ENCODE data around the gene GCK.

GCK gene

DNA sequence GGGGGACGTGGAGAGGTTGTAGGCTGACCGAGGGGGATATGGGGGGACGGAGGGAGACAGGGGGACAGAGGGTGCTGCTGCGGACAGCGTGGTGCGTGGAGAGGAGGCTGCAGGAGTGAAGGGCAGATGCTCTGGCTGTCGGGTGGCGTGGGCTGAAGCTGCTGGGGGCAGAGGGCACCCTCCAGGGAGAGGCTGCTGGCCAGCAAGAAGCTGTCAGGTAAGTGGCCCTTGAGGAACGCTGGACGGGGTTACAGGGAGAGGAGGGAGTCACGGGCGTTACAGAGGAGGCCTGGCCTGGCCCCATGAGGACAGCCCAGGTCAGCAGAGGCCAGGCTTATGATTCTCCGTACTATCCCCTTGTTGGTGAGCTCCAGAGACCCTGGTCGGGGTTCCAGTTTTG is 38.7 kb upstream of the GCK start:
- in situ Hi-C loops (cut with MboI; ENCODE audit: low sequenced_read_pairs, unreplicated experiment) = no loop called here
- DNase-seq (ENCODE audit: low spot score) = no peak
- TF ChIP-seq, protein P1, sequence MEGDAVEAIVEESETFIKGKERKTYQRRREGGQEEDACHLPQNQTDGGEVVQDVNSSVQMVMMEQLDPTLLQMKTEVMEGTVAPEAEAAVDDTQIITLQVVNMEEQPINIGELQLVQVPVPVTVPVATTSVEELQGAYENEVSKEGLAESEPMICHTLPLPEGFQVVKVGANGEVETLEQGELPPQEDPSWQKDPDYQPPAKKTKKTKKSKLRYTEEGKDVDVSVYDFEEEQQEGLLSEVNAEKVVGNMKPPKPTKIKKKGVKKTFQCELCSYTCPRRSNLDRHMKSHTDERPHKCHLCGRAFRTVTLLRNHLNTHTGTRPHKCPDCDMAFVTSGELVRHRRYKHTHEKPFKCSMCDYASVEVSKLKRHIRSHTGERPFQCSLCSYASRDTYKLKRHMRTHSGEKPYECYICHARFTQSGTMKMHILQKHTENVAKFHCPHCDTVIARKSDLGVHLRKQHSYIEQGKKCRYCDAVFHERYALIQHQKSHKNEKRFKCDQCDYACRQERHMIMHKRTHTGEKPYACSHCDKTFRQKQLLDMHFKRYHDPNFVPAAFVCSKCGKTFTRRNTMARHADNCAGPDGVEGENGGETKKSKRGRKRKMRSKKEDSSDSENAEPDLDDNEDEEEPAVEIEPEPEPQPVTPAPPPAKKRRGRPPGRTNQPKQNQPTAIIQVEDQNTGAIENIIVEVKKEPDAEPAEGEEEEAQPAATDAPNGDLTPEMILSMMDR (IDR thresholded peaks at IDR 0.05; ENCODE audit: borderline replicate concordance, control extremely low read depth, extremely low read depth, insufficient read depth, missing control alignments) = no peak

DNA sequence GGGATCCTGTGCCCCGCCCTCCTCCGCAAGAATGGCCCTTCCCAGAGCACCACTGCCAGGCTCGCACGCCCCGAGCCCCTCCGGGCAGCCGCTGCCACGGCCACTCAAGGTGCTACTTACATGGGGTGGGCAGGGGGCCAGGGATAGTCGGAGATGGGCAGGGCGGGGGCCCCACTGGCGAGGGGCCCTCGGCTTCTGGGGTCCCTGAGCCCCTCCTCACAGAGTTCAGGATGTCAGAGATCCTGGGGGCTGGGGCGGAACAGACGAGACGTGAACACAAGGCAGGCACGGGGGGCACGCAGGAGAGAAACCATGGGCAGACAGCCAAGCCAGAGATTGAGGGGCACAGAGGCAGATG is 37.1 kb upstream of the GCK start:
- TF ChIP-seq, protein P1 (IDR thresholded peaks at IDR 0.05; ENCODE audit: borderline replicate concordance, control extremely low read depth, extremely low read depth, insufficient read depth, missing control alignments) = no peak
- in situ Hi-C loops (cut with MboI; ENCODE audit: low sequenced_read_pairs, unreplicated experiment) = no loop called here
- DNase-seq (ENCODE audit: low spot score) = no peak

GRCh38 chr7:44225566-44226395 is 36.5 kb upstream of the GCK start:
- DNase-seq (ENCODE audit: low spot score) = no peak
- TF ChIP-seq, protein P1 (IDR thresholded peaks at IDR 0.05; ENCODE audit: borderline replicate concordance, control extremely low read depth, extremely low read depth, insufficient read depth, missing control alignments) = no peak
- in situ Hi-C loops (cut with MboI; ENCODE audit: low sequenced_read_pairs, unreplicated experiment) = no loop called here

- in situ Hi-C loops (cut with MboI; ENCODE audit: low sequenced_read_pairs, unreplicated experiment) = no loop called here
- no peak for DNase-seq (ENCODE audit: low spot score)
- TF ChIP-seq, protein P1 (IDR thresholded peaks at IDR 0.05; ENCODE audit: borderline replicate concordance, control extremely low read depth, extremely low read depth, insufficient read depth, missing control alignments) = no peak
These were observed 35.8 kb upstream of the GCK start for GRCh38 chr7:44224974-44225565.

DNA sequence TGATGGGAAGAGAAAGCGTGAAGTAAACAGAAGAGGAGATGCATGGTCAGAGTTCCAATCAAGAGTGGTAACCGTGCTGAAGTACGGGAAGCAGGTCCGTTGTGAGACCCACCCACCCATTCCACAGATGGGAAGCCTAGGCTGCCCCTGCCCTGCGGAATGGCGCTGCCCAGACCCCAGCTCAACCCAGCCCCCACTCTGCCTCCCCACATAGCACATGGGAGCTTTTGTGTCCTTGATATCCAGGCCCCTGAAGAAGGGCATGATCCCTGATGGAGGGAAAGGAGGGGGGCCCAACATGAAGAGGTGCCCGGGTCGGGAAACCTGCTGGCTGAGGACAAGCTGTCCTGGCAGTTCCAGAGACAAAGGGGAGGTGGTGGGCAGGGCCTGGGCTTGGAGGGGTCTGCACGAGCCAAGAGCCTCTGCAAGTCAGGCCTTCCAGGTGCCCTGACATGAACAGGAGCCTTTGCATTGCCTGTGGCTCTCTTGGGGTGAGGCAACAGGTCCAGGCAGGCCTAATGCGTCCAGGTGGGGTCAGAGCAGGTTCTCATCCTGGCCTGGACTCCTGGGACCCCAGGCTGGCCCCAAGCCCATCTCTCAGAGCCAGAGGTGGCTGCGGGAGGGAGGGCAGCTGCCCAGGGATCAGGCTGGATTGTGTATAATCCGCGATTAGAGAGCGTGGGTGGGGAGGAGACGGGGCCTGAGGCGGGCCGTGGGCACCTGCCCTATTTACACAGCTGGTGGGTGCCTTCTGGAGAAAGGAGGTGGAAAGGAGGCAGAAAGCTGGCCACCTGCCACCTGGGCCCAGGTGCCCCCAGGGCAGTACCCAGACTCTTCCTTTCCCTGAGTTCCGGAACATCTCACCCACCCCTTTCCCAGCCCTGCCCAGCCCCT is 35.1 kb upstream of the GCK start:
- in situ Hi-C loops (cut with MboI; ENCODE audit: low sequenced_read_pairs, unreplicated experiment) = no loop called here
- TF ChIP-seq, protein P1 (IDR thresholded peaks at IDR 0.05; ENCODE audit: borderline replicate concordance, control extremely low read depth, extremely low read depth, insufficient read depth, missing control alignments) = no peak
- DNase-seq (ENCODE audit: low spot score) = no peak

GRCh38 chr7:44223362-44224079 is 34.3 kb upstream of the GCK start:
- DNase-seq (ENCODE audit: low spot score) = no peak
- TF ChIP-seq, protein P1 (IDR thresholded peaks at IDR 0.05; ENCODE audit: borderline replicate concordance, control extremely low read depth, extremely low read depth, insufficient read depth, missing control alignments) = no peak
- in situ Hi-C loops (cut with MboI; ENCODE audit: low sequenced_read_pairs, unreplicated experiment) = no loop called here

Measured in GM13976 (cell line).